ENCODE measurements around the gene ATOH8.

Gene ATOH8

GRCh38 chr2:85753525-85754312, at the start of gene ATOH8:
Gene ATOH8 (plus strand): TSS chr2:85753991. CDS start chr2:85754190, 199 bp downstream.
- H3K4me1 ChIP-seq (ENCODE audit: control insufficient read depth, low read depth, low read length) = peaks cover 12% of the 10 kb centered on the region
- H3K27me3 ChIP-seq (ENCODE audit: control insufficient read depth, insufficient read depth, low read length) = peaks cover 75% of the 10 kb centered on the region
- peaks cover 3% of the 10 kb centered on the region for H3K9me3 ChIP-seq (ENCODE audit: control insufficient read depth, low read depth, low read length)
- peak within 1 kb of the TSS; percentile 69 for H3K4me3 ChIP-seq (ENCODE audit: low read length)
- peak within 1 kb of the TSS; percentile 37 for H3K9ac ChIP-seq (ENCODE audit: low read length)
- H3K36me3 ChIP-seq (ENCODE audit: control insufficient read depth, low read depth, low read length) = no peaks in the 10 kb centered on the region
- no peak within 1 kb of the TSS for H3K27ac ChIP-seq (ENCODE audit: low read length)

DNA sequence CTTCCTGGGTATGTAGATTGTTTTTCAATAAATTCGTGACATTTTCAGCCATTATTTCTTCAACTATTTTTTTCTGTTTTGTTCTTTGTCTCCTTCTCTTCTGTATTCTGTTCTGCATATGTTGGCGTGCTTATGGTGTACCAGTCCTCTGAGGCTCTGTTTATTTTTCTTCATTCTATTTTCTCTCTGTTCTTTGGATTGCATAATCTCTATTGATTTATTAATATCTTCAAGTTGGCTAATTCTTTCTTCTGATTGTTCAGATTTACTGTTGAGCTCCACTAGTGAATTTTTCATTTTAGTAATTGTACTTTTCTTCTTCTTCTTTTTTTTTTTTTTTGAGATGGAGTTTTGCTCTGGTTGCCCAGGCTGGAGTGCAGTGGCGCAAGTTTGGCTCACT, 49.8 kb upstream of the ATOH8 start:
- H3K9ac ChIP-seq (ENCODE audit: low read length) = no peak overlapping the region

DNA sequence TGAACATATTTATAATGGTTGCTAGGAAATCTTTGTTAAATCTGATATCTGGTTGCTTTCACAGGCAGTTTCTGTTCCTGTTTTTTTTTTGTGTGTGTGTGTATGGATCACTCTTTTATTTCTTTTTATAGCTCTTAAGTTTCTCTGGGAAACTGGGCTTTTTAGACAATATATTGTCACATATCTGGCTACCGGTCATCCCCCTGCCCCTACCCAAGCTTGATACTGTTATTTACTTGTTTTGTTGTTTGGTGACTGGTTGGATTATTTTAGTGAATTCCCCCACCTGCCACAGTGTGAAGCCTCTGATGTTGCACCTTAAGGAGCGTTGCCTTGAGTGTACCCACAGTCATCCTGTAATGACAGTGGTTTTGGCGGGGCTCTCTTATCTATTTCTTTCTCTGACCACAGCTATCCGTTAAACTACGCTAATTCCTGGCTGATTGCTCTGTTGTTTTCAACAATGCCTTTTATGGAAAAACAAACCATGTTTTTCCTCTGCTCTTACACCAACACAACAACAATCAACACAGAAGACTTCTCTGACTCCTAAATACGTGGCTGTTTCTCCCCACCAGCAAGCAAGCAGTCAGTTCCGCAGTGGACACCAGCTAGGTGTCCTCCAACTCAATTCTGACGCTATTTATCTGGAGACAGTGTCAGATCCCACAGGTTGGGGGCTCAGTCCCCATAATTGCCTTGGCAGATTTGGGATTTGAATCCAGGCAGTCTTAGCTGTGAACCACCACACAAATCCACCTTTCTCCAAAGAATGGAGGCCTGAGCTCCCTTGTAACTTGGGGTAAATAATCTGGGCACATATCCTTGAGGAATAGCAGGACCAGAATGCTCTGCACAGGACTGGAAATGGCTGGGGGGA, 48.8 kb upstream of the ATOH8 start:
- Histone ChIP-seq H3K27ac (ENCODE audit: low read length) (no peak overlapping the region), H3K4me1 (ENCODE audit: control insufficient read depth, low read depth, low read length) (peaks cover 14% of the 10 kb centered on the region), H3K27me3 (ENCODE audit: control insufficient read depth, insufficient read depth, low read length) (peaks cover 8% of the 10 kb centered on the region), H3K9me3 (ENCODE audit: control insufficient read depth, low read depth, low read length) (no peaks in the 10 kb centered on the region), H3K36me3 (ENCODE audit: control insufficient read depth, low read depth, low read length) (no peaks in the 10 kb centered on the region), H3K4me3 (ENCODE audit: low read length) (no peak overlapping the region), H3K9ac (ENCODE audit: low read length) (no peak overlapping the region)

More for the DNA sequence above, 49.8 kb upstream of the ATOH8 start:
- Histone ChIP-seq H3K9me3 (ENCODE audit: control insufficient read depth, low read depth, low read length) (no peaks in the 10 kb centered on the region), H3K4me3 (ENCODE audit: low read length) (no peak overlapping the region), H3K4me1 (ENCODE audit: control insufficient read depth, low read depth, low read length) (peaks cover 14% of the 10 kb centered on the region), H3K27ac (ENCODE audit: low read length) (no peak overlapping the region), H3K27me3 (ENCODE audit: control insufficient read depth, insufficient read depth, low read length) (peaks cover 8% of the 10 kb centered on the region), H3K36me3 (ENCODE audit: control insufficient read depth, low read depth, low read length) (no peaks in the 10 kb centered on the region)

DNA sequence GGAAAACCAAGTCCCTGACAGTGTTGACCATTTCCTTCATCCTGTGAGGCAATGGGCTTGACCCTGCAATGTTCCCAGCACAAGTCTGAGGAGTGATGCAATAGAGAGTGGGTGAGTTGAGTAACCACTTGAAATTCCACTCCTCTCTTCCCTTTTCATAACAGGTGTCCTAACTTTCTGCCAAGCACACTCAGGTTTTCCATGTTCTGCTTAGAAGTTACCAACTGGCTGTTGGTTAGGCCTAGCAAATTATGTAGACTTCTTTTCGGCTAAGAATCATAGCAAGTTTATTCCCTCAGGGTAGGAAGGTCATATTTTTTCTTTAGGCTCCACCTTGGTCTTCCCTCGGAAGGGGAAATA, 48.1 kb upstream of the ATOH8 start:
- Histone ChIP-seq H3K9me3 (ENCODE audit: control insufficient read depth, low read depth, low read length) (no peaks in the 10 kb centered on the region), H3K9ac (ENCODE audit: low read length) (no peak overlapping the region), H3K27me3 (ENCODE audit: control insufficient read depth, insufficient read depth, low read length) (peaks cover 8% of the 10 kb centered on the region), H3K27ac (ENCODE audit: low read length) (no peak overlapping the region), H3K36me3 (ENCODE audit: control insufficient read depth, low read depth, low read length) (no peaks in the 10 kb centered on the region), H3K4me1 (ENCODE audit: control insufficient read depth, low read depth, low read length) (peaks cover 14% of the 10 kb centered on the region), H3K4me3 (ENCODE audit: low read length) (no peak overlapping the region)

GRCh38 chr2:85706063-85706462, 47.7 kb upstream of the ATOH8 start:
- Histone ChIP-seq H3K4me1 (ENCODE audit: control insufficient read depth, low read depth, low read length) (peaks cover 14% of the 10 kb centered on the region), H3K27me3 (ENCODE audit: control insufficient read depth, insufficient read depth, low read length) (peaks cover 8% of the 10 kb centered on the region), H3K4me3 (ENCODE audit: low read length) (no peak overlapping the region), H3K9ac (ENCODE audit: low read length) (no peak overlapping the region), H3K9me3 (ENCODE audit: control insufficient read depth, low read depth, low read length) (no peaks in the 10 kb centered on the region), H3K36me3 (ENCODE audit: control insufficient read depth, low read depth, low read length) (no peaks in the 10 kb centered on the region), H3K27ac (ENCODE audit: low read length) (no peak overlapping the region)

DNA sequence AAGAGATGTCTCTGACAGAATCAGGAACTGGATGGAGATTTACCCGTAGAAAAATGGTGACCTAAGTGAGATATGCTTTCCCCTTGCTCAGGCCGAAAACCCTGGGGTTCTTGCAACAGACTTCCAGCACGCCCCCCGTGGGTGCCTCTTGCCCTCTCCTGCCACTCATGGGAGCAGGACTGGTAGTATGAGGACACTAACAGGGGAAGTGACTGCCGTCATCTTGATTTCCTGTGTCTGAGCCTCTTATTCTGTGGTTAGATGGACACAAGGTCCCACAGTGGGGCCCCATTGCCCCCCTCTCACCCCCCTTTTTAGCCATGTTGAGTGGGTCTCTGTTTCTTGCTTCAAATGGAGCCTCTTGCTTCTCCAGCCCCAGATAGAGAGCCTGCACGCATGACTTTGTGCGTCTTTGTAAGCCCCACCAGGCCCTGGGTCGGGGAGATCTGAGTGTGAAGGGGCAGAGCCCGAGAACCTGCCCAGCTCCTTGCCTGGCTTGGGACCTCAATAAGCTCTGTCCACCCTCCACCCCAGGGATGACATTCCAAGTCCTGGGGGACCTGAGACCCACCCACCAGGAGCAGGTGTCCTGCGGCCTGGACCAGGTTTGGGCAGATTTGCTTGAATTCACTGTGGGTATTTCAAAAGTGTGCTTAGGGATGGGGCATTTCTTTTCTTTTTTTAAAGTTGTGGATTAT, 47.0 kb upstream of the ATOH8 start:
- H3K4me3 ChIP-seq (ENCODE audit: low read length) = no peak overlapping the region
- no peaks in the 10 kb centered on the region for H3K9me3 ChIP-seq (ENCODE audit: control insufficient read depth, low read depth, low read length)
- H3K4me1 ChIP-seq (ENCODE audit: control insufficient read depth, low read depth, low read length) = peaks cover 12% of the 10 kb centered on the region
- H3K27ac ChIP-seq (ENCODE audit: low read length) = no peak overlapping the region
- H3K9ac ChIP-seq (ENCODE audit: low read length) = no peak overlapping the region
- H3K36me3 ChIP-seq (ENCODE audit: control insufficient read depth, low read depth, low read length) = no peaks in the 10 kb centered on the region
- peaks cover 8% of the 10 kb centered on the region for H3K27me3 ChIP-seq (ENCODE audit: control insufficient read depth, insufficient read depth, low read length)

GRCh38 chr2:85707304-85707703, 46.5 kb upstream of the ATOH8 start:
- H3K36me3 ChIP-seq (ENCODE audit: control insufficient read depth, low read depth, low read length) = no peaks in the 10 kb centered on the region
- no peak overlapping the region for H3K9ac ChIP-seq (ENCODE audit: low read length)
- H3K27ac ChIP-seq (ENCODE audit: low read length) = no peak overlapping the region
- H3K9me3 ChIP-seq (ENCODE audit: control insufficient read depth, low read depth, low read length) = no peaks in the 10 kb centered on the region
- peaks cover 8% of the 10 kb centered on the region for H3K27me3 ChIP-seq (ENCODE audit: control insufficient read depth, insufficient read depth, low read length)
- peaks cover 6% of the 10 kb centered on the region for H3K4me1 ChIP-seq (ENCODE audit: control insufficient read depth, low read depth, low read length)
- H3K4me3 ChIP-seq (ENCODE audit: low read length) = no peak overlapping the region

- Histone ChIP-seq H3K4me1 (ENCODE audit: control insufficient read depth, low read depth, low read length) (no peaks in the 10 kb centered on the region), H3K27me3 (ENCODE audit: control insufficient read depth, insufficient read depth, low read length) (peaks cover 8% of the 10 kb centered on the region), H3K9ac (ENCODE audit: low read length) (no peak overlapping the region), H3K4me3 (ENCODE audit: low read length) (no peak overlapping the region), H3K9me3 (ENCODE audit: control insufficient read depth, low read depth, low read length) (no peaks in the 10 kb centered on the region), H3K36me3 (ENCODE audit: control insufficient read depth, low read depth, low read length) (no peaks in the 10 kb centered on the region), H3K27ac (ENCODE audit: low read length) (no peak overlapping the region)
Measured at GRCh38 chr2:85708641-85709040, 45.1 kb upstream of the ATOH8 start.

DNA sequence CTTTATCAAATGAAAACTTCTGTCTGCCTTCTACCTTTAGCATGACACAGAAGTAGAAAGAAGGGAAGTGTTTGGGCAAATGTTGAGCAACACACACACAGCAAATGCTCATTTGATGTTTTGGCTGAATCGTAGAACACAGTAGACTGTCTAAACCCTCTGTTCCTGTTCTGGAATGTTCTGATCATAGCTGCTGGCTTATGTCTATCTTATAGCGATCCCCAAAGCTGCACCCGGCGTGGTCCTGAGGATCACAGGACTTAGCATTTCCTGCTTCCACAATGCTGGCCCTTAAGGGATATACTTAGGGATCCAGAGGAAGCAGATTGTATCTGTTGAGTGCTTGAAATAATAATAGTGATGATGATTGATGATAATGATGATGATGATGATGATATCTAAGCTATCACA, 44.4 kb upstream of the ATOH8 start:
- H3K4me3 ChIP-seq (ENCODE audit: low read length) = no peak overlapping the region
- no peaks in the 10 kb centered on the region for H3K4me1 ChIP-seq (ENCODE audit: control insufficient read depth, low read depth, low read length)
- H3K9ac ChIP-seq (ENCODE audit: low read length) = no peak overlapping the region
- no peak overlapping the region for H3K27ac ChIP-seq (ENCODE audit: low read length)
- no peaks in the 10 kb centered on the region for H3K9me3 ChIP-seq (ENCODE audit: control insufficient read depth, low read depth, low read length)
- H3K36me3 ChIP-seq (ENCODE audit: control insufficient read depth, low read depth, low read length) = no peaks in the 10 kb centered on the region
- H3K27me3 ChIP-seq (ENCODE audit: control insufficient read depth, insufficient read depth, low read length) = peaks cover 8% of the 10 kb centered on the region

DNA sequence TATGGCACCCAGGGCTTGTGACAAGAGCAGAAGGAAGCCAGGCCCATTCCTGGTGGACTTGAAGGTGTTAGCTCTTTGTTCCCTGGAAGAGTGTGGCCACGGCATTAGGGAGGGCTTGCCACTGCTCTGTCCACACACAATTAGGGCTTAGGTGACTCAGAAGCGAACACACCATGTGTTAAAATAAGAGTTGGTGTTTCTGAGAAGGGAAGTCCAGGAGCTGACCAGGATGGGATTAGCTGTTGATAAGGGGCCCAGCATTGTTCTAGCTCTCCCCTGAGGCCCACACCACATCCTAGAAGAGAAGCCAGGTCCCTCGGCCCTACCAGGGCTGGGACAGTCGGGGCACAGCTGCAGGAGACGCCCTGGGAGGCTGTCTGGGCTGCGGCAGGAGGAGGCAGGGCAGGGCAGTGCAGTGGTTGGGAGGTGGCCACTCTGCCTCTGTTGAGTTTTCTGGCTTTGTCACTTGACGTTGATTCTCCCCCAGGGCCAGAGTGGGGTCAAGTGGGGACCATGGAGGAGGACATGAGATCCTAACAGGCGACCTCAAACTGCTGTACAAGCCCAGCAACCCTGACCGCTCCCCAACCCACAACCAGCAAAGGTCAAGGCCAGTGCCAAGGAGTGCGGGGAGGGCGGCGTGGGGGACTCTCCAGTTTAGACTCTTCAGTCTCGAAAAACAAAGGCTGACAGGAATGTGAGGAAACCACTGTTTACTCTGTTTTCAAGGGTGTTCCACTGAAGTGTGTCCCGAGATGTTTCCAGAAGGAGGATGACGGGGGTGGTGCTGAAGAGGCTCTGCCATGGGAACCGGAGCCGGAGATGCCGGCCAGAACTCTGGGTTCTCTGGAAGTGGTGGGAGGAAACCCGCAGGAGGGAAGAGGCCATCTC, 42.9 kb upstream of the ATOH8 start:
- Histone ChIP-seq H3K27me3 (ENCODE audit: control insufficient read depth, insufficient read depth, low read length) (peaks cover 8% of the 10 kb centered on the region), H3K9me3 (ENCODE audit: control insufficient read depth, low read depth, low read length) (no peaks in the 10 kb centered on the region), H3K27ac (ENCODE audit: low read length) (no peak overlapping the region), H3K4me1 (ENCODE audit: control insufficient read depth, low read depth, low read length) (no peaks in the 10 kb centered on the region), H3K4me3 (ENCODE audit: low read length) (no peak overlapping the region), H3K36me3 (ENCODE audit: control insufficient read depth, low read depth, low read length) (no peaks in the 10 kb centered on the region), H3K9ac (ENCODE audit: low read length) (no peak overlapping the region)

Measured in iPS-18a (cell line).